ENCODE data around the gene PTPRT. TPM values are rescaled to one million over a fixed set of nuclear protein-coding genes. Genes with fewer than 3 reads are reported as not detected.

Gene PTPRT
- total and polyA plus RNA-seq, 11 donors = 0.04 to 2.5 (median 0.25) TPM; not detected in 2

DNA sequence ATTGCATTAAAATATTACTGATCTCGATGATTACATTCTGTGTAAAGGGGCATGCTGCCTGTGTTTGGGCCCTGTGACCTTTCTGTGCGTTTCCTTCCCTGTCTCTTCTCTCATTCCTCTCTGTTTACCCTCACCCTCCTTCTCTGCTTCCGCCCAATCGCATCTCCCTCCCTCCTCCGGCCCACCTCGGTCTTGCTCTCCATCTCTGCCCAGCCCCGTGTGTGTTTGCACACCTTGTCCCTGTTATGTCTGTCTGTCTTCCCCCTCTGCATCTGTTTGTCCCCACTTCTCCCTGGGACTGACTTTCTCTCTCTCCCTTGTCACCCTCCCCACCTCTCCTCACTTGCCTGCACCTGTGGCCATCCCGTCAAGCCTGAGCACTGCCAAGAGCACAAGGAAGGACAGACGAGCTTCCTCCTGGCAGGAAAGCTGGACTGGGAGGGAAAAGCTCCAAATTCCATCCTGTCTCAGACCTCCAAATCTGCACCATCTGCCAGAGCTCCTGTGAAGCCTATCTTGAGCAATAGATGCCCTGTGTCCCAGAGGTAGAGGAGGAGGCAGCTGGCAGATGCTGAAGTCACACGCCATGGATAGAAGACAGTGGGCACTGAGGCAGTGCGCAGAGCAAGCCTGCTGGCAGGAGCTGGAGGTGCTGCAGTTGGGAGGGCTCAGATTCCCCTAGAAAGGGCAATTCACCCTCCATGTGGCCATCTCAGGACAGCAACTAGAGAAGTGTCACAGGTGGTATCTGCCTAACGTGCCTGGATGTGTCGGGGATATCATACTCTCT lies 172.3 kb downstream of the PTPRT start:
- TF ChIP-seq, protein P1, sequence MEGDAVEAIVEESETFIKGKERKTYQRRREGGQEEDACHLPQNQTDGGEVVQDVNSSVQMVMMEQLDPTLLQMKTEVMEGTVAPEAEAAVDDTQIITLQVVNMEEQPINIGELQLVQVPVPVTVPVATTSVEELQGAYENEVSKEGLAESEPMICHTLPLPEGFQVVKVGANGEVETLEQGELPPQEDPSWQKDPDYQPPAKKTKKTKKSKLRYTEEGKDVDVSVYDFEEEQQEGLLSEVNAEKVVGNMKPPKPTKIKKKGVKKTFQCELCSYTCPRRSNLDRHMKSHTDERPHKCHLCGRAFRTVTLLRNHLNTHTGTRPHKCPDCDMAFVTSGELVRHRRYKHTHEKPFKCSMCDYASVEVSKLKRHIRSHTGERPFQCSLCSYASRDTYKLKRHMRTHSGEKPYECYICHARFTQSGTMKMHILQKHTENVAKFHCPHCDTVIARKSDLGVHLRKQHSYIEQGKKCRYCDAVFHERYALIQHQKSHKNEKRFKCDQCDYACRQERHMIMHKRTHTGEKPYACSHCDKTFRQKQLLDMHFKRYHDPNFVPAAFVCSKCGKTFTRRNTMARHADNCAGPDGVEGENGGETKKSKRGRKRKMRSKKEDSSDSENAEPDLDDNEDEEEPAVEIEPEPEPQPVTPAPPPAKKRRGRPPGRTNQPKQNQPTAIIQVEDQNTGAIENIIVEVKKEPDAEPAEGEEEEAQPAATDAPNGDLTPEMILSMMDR (IDR thresholded peaks at IDR 0.05) = no peak
- no peak for TF ChIP-seq POLR2A (IDR thresholded peaks at IDR 0.05)
- Histone ChIP-seq H3K4me1 (no peaks in the 10 kb centered on the region), H3K36me3 (no peaks in the 10 kb centered on the region), H3K27me3 (peaks cover 0 to 7% (median 0%) of the 10 kb centered on the region in 9 donors), H3K9me3 (no peaks in the 10 kb centered on the region), H3K4me3 (no peak overlapping the region), H3K27ac (no peak overlapping the region)
- DNase-seq = no peak
- no peak for ATAC-seq
- WGBS, 4 donors = 52 to 57% (median 54%) methylated on average over 13 of the region's 13 CpGs
- intact Hi-C loops (cut with DNase I) = no loop called here

DNA sequence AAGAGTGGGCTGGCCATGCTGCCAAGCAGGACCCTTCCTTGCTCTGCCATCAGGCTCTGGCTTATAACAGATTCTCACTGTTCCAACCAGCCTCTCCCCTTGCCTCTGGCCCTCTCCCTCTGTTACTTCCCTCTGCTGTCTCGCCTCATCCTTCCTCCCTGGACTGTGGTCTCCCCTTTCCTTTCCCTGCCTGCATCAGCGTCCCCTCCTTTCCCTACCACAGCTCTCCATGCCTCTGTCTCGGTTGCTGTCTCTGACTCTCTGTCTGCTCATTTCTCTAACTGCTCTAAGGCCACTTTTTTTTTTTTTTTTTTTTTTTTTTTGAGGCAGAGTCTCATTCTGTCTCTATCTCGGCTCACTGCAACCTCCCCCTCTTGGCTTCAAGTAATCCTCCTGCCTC lies 173.4 kb downstream of the PTPRT start:
- H3K27me3 ChIP-seq = peaks cover 0 to 7% (median 0%) of the 10 kb centered on the region in 9 donors
- intact Hi-C loops (cut with DNase I) = no loop called here
- no peak overlapping the region for H3K27ac ChIP-seq
- no peaks in the 10 kb centered on the region for H3K9me3 ChIP-seq
- no peaks in the 10 kb centered on the region for H3K4me1 ChIP-seq
- H3K36me3 ChIP-seq = no peaks in the 10 kb centered on the region
- ATAC-seq (no peak), DNase-seq (no peak)
- TF ChIP-seq POLR2A (IDR thresholded peaks at IDR 0.05) = no peak
- TF ChIP-seq, protein P1 (IDR thresholded peaks at IDR 0.05) = no peak
- WGBS, 4 donors = 49 to 62% (median 54%) methylated on average over 4 of the region's 4 CpGs
- H3K4me3 ChIP-seq = no peak overlapping the region

DNA sequence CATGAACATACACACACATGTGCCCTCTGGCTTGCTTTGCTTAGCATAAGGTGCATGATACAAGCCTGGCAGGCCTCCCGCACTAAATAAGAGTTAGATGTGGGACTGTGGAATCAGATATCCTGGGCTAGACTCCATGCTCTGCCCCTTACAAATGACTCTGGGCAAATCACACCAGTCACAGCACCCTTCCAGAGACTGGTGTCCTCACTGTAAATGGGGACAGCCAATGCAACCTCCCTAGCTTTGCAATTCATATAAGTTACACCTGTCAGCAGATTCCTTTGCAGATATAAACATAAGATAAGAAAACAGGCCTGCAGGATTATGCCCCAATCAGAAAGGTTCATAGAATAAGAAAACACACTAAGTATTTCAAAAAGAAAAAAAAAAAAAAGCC lies 174.1 kb downstream of the PTPRT start:
- ATAC-seq = no peak
- no peak for DNase-seq
- Histone ChIP-seq H3K27ac (no peak overlapping the region), H3K4me3 (no peak overlapping the region), H3K9me3 (no peaks in the 10 kb centered on the region), H3K36me3 (no peaks in the 10 kb centered on the region), H3K27me3 (peaks cover 0 to 7% (median 0%) of the 10 kb centered on the region in 9 donors), H3K4me1 (no peaks in the 10 kb centered on the region)
- TF ChIP-seq POLR2A (IDR thresholded peaks at IDR 0.05) = no peak
- TF ChIP-seq, protein P1 (IDR thresholded peaks at IDR 0.05) = no peak
- 85 to 96% (median 88%) methylated on average over 1 of the region's 1 CpG for WGBS, 4 donors
- intact Hi-C loops (cut with DNase I) = no loop called here

DNA sequence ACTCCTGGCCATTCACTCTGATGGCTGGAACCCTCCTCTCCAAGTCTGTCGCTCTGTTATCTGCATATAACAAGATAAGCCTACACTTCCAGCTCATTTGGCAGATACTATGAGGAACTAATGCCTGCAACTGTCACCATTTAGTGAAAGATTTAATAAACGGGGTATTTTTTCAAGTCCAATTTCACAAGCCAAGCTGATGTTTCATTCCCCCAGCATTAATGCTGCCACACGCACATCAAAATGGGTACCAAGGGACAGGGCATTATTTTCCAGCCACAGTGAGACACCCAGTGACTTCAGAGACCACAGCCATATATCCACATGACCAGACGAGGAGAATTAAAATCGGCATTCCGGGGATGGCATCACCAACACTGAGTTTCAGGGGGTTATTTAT lies 175.5 kb downstream of the PTPRT start:
- DNase-seq (no peak), ATAC-seq (no peak)
- H3K4me3 ChIP-seq = no peak overlapping the region
- peaks cover 0 to 7% (median 0%) of the 10 kb centered on the region in 9 donors for H3K27me3 ChIP-seq
- H3K9me3 ChIP-seq = no peaks in the 10 kb centered on the region
- H3K27ac ChIP-seq = no peak overlapping the region
- intact Hi-C loops (cut with DNase I) = no loop called here
- H3K4me1 ChIP-seq = no peaks in the 10 kb centered on the region
- 58 to 72% (median 64%) methylated on average over 6 of the region's 6 CpGs for WGBS, 4 donors
- no peaks in the 10 kb centered on the region for H3K36me3 ChIP-seq
- TF ChIP-seq POLR2A (IDR thresholded peaks at IDR 0.05) = no peak
- TF ChIP-seq, protein P1 (IDR thresholded peaks at IDR 0.05) = no peak
